Ascending aorta (tissue), 2 donors: ENCODE measurements around the gene RCN1. TPM values are rescaled to one million over a fixed set of nuclear protein-coding genes. Genes with fewer than 3 reads are reported as not detected.

Experiments
- DNase-seq, 2 donors: peaks; one replicate each; pipeline ENCODE4 v3.0.0-alpha.2; 2019; ENCODE audit warnings: low spot score in 2 of 2
- H3K27ac ChIP-seq, 2 donors: fragments of 200-600 bp; sonication (generic); one replicate each; pipeline ENCODE4 v1.5.1; 2016 to 2017; ENCODE audit warnings: mild to moderate bottlenecking in 1 of 2
- H3K27me3 ChIP-seq: fragments of 200-600 bp; sonication (generic); one replicate; pipeline ENCODE4 v1.5.1; 2017
- H3K36me3 ChIP-seq, 2 donors: fragments of 200-600 bp; sonication (generic); one replicate each; pipeline ENCODE4 v1.5.1; 2016
- H3K4me1 ChIP-seq, 2 donors: fragments of 200-600 bp; sonication (generic); one replicate each; pipeline ENCODE4 v1.5.1; 2016 to 2017; ENCODE audit warnings: mild to moderate bottlenecking in 1 of 2
- H3K4me3 ChIP-seq, 2 donors: fragments of 200-600 bp; sonication (generic); one replicate each; pipeline ENCODE4 v1.5.1; 2016 to 2017; ENCODE audit warnings: mild to moderate bottlenecking in 1 of 2
- H3K9me3 ChIP-seq, 2 donors: fragments of 200-600 bp; sonication (generic); one replicate each; pipeline ENCODE4 v1.5.1; 2016
- CTCF ChIP-seq, 3 experiments: fragments of 200-600 bp in 2 of 3; fragments of 450-650 bp in 1 of 3; sonication (generic) in 2 of 3; IDR thresholded peaks; one replicate each; pipeline ENCODE4 v1.5.1; 2016 to 2019; ENCODE audit warnings: antibody characterized with exemption in 3 of 3, mild to moderate bottlenecking in 1 of 3, moderate library complexity in 1 of 3
- intact Hi-C: fragments of 100-400 bp; cut with DNase I; formaldehyde crosslinking; loops from one replicate; pipeline ENCODE4 v1.15.1; 2023
- total RNA-seq: library from RNA; depleted of rRNA; stranded (reverse); fragments of >200 nt; gene quantifications from one replicate; pipeline ENCODE4 v1.1.0, GENCODE V29; 2016

The RCN1 gene
- 85.0 TPM for total RNA-seq

- peak in 1 of 2 donors; percentile 76 for DNase-seq
- Histone ChIP-seq H3K4me3 (peak within 1 kb of the TSS; percentile 91 to 93), H3K27me3 (no peaks in the 10 kb centered on the region)
Measured at GRCh38 chr11:32090545-32091370, at the start of gene RCN1. TSS of gene RCN1 (plus strand) at chr11:32091074. CDS start at chr11:32091197, 123 bp downstream.

GRCh38 chr11:32043737-32044136 is 47.1 kb upstream of the RCN1 start:
- intact Hi-C loops, result no loop called here
- Histone ChIP-seq H3K4me1 (no peaks in the 10 kb centered on the region), H3K4me3 (no peak overlapping the region), H3K27me3 (no peaks in the 10 kb centered on the region), H3K27ac (no peak overlapping the region), H3K9me3 (no peaks in the 10 kb centered on the region), H3K36me3 (no peaks in the 10 kb centered on the region)
- no peak for DNase-seq
- no peak for TF ChIP-seq CTCF (IDR thresholded peaks at IDR 0.05)

More at GRCh38 chr11:32090545-32091370, at the start of gene RCN1:
- no peak for TF ChIP-seq CTCF (IDR thresholded peaks at IDR 0.05)
- intact Hi-C loops, result loop anchor here (10.0 kb wide), 1 partner anchor 586 kb away; the partner anchor contains the start of genes ELP4 and IMMP1L
- Histone ChIP-seq H3K27ac (peak within 1 kb of the TSS; percentile 89 to 93), H3K4me1 (peaks cover 8 to 16% of the 10 kb centered on the region in 2 donors), H3K9me3 (no peaks in the 10 kb centered on the region), H3K36me3 (no peaks in the 10 kb centered on the region)

- no peaks in the 10 kb centered on the region for H3K36me3 ChIP-seq
- intact Hi-C loops, result no loop called here
- H3K4me1 ChIP-seq, result no peaks in the 10 kb centered on the region
- no peak for TF ChIP-seq CTCF (IDR thresholded peaks at IDR 0.05)
- no peaks in the 10 kb centered on the region for H3K27me3 ChIP-seq
- no peak for DNase-seq
- no peak overlapping the region for H3K4me3 ChIP-seq
- no peaks in the 10 kb centered on the region for H3K9me3 ChIP-seq
- no peak overlapping the region for H3K27ac ChIP-seq
Measured at GRCh38 chr11:32044158-32044863, 46.6 kb upstream of the RCN1 start.

GRCh38 chr11:32045456-32045855 is 45.4 kb upstream of the RCN1 start:
- no peaks in the 10 kb centered on the region for H3K36me3 ChIP-seq
- intact Hi-C loops, result no loop called here
- H3K27ac ChIP-seq, result no peak overlapping the region
- no peak overlapping the region for H3K4me3 ChIP-seq
- no peaks in the 10 kb centered on the region for H3K9me3 ChIP-seq
- no peaks in the 10 kb centered on the region for H3K27me3 ChIP-seq
- H3K4me1 ChIP-seq, result no peaks in the 10 kb centered on the region
- TF ChIP-seq CTCF (IDR thresholded peaks at IDR 0.05), result no peak
- no peak for DNase-seq

- no peaks in the 10 kb centered on the region for H3K27me3 ChIP-seq
- H3K9me3 ChIP-seq, result no peaks in the 10 kb centered on the region
- H3K27ac ChIP-seq, result no peak overlapping the region
- no peak for TF ChIP-seq CTCF (IDR thresholded peaks at IDR 0.05)
- H3K4me3 ChIP-seq, result no peak overlapping the region
- no peak for DNase-seq
- H3K4me1 ChIP-seq, result no peaks in the 10 kb centered on the region
- H3K36me3 ChIP-seq, result no peaks in the 10 kb centered on the region
- intact Hi-C loops, result no loop called here
Measured at GRCh38 chr11:32050264-32050663, 40.6 kb upstream of the RCN1 start.
